CD4-positive, alpha-beta T cell treated with Interleukin-4 for 4 hours (primary cell): ENCODE results near the gene GAST.

Experiments used
- DNase-seq: peaks from one replicate; pipeline ENCODE4 v3.0.0-alpha.2; 2020

Gene GAST

GRCh38 chr17:41750862-41751261 lies 38.7 kb downstream of the GAST start:
- DNase-seq = no peak

GRCh38 chr17:41751288-41751687 lies 39.2 kb downstream of the GAST start:
- DNase-seq = no peak

GRCh38 chr17:41754066-41754465 lies 41.9 kb downstream of the GAST start:
- DNase-seq = no peak

DNA sequence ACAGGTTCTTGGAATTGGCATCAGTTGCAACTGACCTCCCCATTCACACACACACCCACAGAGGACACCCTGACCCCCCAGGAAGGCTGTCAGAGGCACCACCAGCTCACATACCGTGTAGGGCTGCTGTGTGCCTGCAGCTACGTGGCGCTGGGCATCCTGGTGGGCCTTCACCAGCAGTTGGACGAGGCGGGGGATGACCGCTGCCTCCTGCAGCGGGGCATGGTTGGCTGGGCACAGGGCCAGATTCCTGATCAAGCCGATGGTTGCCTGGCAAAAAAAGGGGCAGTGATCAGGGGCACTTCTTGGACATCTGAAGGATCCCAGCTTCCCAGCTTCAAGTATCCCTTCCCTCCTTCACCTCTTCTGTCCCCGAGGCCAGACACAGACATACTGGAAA lies 46.5 kb downstream of the GAST start:
- no peak for DNase-seq

DNA sequence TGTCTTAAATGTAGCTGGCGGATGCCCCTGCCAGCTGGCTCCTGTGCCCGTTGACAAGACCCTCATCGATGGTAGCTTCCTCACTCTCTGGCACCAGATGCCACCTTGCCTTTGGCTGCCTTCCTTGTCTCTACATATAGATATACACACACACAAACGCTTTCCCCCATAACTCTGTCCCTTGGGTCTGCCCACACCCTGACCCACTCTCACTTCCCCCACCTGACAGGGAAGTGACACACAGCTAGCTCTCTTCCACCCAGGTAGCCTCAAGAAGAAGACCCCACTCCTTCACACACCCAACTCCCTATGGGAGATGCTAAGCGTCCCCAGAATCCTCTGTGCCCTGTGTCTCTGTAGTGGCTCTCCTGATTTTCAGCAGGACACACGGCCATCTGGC lies 48.7 kb downstream of the GAST start:
- no peak for DNase-seq

DNA sequence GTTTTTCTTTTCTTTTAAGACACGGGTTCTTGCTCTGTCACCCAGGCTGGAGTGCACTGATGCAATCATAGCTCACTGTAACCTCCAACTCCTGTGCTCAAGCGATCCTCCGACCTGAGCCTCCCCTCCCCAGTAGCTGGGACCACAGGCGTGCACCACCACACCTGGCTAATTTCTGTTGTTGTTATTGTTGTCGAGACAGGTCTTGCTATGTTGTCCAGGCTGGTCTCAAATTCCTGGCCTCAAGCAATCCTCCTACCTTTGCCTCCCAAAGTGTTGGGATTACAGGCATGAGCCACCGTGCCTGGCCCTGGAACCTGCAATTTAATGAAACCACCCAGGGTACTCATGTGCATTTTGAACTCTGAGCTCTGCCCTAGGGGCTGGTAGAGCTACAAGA lies 50.3 kb downstream of the GAST start:
- no peak for DNase-seq

GRCh38 chr17:41762841-41763240 lies 50.7 kb downstream of the GAST start:
- no peak for DNase-seq

DNA sequence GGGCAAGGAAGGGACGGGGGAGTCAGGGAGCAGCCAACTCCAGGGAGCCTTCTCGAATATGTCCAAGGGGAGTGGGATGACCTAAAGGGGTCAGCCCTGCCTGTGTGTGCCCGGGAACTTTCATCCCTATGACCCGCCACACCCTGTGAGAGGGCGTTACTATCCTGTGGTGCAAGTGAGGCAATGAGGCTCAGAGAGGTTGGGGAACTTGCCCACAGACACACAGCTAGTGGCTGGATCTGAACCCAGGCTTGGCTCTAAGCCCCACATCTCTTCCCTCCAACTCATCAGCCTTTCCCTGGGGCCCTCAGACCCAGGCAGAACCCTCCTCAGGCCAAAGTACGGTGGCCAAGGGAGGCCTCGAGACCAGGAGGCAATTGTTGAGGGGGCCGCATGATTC lies 51.2 kb downstream of the GAST start:
- DNase-seq = no peak
